ENCODE data around the gene SLC9A8. TPM values are rescaled to one million over a fixed set of nuclear protein-coding genes. Genes with fewer than 3 reads are reported as not detected.
"Not testable (repeated sequence)": the region's sequence is repeated elsewhere in the genome, so short reads cannot be mapped to it uniquely, and the experiment has no call there.

The SLC9A8 gene
- total RNA-seq, 1 donor from 2014 or later, result 3.1 TPM

- DNase-seq (ENCODE audit: low spot score), result no peak
Measured at GRCh38 chr20:49850463-49851230, 38.0 kb downstream of the SLC9A8 start.

GRCh38 chr20:49851231-49851705, 38.6 kb downstream of the SLC9A8 start:
- no peak for DNase-seq (ENCODE audit: low spot score)

GRCh38 chr20:49851991-49852390, 39.4 kb downstream of the SLC9A8 start:
- DNase-seq (ENCODE audit: low spot score), result no peak

GRCh38 chr20:49852522-49853080, 40.0 kb downstream of the SLC9A8 start:
- no peak for DNase-seq (ENCODE audit: low spot score)

GRCh38 chr20:49853640-49854039, 41.0 kb downstream of the SLC9A8 start:
- peak; percentile 59 for DNase-seq (ENCODE audit: low spot score)

- no peak for DNase-seq (ENCODE audit: low spot score)
Measured at GRCh38 chr20:49854190-49854875, 41.7 kb downstream of the SLC9A8 start.

- DNase-seq (ENCODE audit: low spot score), result no peak
Measured at GRCh38 chr20:49856904-49857303, 44.3 kb downstream of the SLC9A8 start.

- DNase-seq (ENCODE audit: low spot score), result no peak
Measured at GRCh38 chr20:49858076-49858585, 45.5 kb downstream of the SLC9A8 start.

- DNase-seq (ENCODE audit: low spot score), result no peak
Measured at GRCh38 chr20:49859011-49859410, 46.4 kb downstream of the SLC9A8 start.

- DNase-seq (ENCODE audit: low spot score), result no peak
Measured at GRCh38 chr20:49859807-49860206, 47.2 kb downstream of the SLC9A8 start.

GRCh38 chr20:49861232-49861631, 48.6 kb downstream of the SLC9A8 start:
- DNase-seq (ENCODE audit: low spot score), result not testable (repeated sequence)

- DNase-seq (ENCODE audit: low spot score), result no peak
Measured at GRCh38 chr20:49862607-49863200, 50.1 kb downstream of the SLC9A8 start.

GRCh38 chr20:49863666-49864065, 51.0 kb downstream of the SLC9A8 start:
- DNase-seq (ENCODE audit: low spot score), result no peak

- no peak for DNase-seq (ENCODE audit: low spot score)
Measured at GRCh38 chr20:49865559-49865958, 52.9 kb downstream of the SLC9A8 start.

- peak; percentile 86 for DNase-seq (ENCODE audit: low spot score)
Measured at GRCh38 chr20:49866051-49866450, 53.4 kb downstream of the SLC9A8 start.

- no peak for DNase-seq (ENCODE audit: low spot score)
Measured at GRCh38 chr20:49867453-49868215, 55.0 kb downstream of the SLC9A8 start.

- DNase-seq (ENCODE audit: low spot score), result no peak
Measured at GRCh38 chr20:49868538-49868937, 55.9 kb downstream of the SLC9A8 start.

- no peak for DNase-seq (ENCODE audit: low spot score)
Measured at GRCh38 chr20:49868964-49869363, 56.3 kb downstream of the SLC9A8 start.

- no peak for DNase-seq (ENCODE audit: low spot score)
Measured at GRCh38 chr20:49870261-49870660, 57.6 kb downstream of the SLC9A8 start.

GRCh38 chr20:49871391-49871948, 58.8 kb downstream of the SLC9A8 start:
- DNase-seq (ENCODE audit: low spot score), result no peak

- no peak for DNase-seq (ENCODE audit: low spot score)
Measured at GRCh38 chr20:49872056-49872455, 59.4 kb downstream of the SLC9A8 start.
